ENCODE data around the gene TEX54.
"Not testable (repeated sequence)": the region's sequence is repeated elsewhere in the genome, so short reads cannot be mapped to it uniquely, and the experiment has no call there.

The TEX54 gene

DNA sequence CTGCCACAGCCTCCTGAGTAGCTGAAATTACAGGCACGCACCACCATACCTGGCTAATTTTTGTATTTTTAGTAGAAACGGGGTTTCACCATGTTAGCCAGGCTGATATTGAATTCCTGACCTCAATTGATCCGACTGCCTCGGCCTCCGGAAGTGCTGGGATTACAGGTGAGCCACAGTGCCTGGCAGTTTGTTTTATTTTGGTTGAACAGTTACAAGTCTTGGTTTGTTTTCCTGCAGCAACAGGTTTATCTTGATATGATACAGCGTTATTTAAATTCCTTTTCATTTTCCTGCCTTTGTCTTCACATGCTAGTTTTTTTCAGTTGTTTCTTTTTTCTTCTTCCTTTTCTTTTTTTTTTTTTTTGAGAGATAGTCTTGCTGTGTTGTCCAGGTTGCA, 44.1 kb upstream of the TEX54 start:
- TF ChIP-seq, protein P1, sequence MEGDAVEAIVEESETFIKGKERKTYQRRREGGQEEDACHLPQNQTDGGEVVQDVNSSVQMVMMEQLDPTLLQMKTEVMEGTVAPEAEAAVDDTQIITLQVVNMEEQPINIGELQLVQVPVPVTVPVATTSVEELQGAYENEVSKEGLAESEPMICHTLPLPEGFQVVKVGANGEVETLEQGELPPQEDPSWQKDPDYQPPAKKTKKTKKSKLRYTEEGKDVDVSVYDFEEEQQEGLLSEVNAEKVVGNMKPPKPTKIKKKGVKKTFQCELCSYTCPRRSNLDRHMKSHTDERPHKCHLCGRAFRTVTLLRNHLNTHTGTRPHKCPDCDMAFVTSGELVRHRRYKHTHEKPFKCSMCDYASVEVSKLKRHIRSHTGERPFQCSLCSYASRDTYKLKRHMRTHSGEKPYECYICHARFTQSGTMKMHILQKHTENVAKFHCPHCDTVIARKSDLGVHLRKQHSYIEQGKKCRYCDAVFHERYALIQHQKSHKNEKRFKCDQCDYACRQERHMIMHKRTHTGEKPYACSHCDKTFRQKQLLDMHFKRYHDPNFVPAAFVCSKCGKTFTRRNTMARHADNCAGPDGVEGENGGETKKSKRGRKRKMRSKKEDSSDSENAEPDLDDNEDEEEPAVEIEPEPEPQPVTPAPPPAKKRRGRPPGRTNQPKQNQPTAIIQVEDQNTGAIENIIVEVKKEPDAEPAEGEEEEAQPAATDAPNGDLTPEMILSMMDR (conservative IDR thresholded peaks at IDR 0.05; ENCODE audit: low read depth, low read length) = no peak
- no peak for DNase-seq (ENCODE audit: low read depth)
- H3K4me3 ChIP-seq (ENCODE audit: low read length) = no peak overlapping the region

DNA sequence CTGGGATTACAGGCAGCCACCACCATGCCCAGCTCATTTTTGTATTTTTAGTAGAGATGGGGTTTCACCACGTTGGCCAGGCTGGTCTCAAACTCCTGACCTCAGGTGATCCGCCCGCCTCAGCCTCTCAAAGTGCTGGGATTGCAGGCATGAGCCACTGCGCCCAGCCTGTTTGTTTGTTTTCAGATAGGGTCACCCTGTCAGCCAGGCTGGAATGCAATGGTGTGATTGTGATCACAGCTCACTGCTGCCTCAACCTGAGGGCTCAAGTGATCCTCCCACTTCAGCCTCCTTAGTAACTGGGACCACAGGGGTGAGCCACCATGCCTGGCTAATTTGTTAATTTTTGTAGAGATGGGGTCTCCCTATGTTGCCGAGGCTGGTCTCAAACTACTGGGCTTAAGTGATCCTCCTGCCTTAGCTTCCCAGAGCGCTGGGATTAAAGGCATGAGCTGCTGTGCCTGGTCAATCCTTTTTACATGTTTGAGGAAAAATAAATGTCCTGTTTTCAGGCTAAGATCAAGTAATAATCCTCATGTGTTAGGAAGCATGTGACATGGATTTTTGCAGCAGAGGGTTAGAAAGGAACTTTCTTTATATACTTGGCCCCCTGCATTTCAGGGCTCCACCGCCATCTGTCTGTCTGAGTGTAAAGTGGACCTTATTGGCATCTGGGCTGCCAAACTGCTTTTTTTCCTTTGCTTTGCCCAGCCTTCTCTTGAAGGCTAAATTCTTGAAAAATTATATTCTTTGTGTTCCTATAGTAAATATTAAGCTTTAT, 43.2 kb upstream of the TEX54 start:
- DNase-seq (ENCODE audit: low read depth) = peak; percentile 83
- TF ChIP-seq, protein P1 (conservative IDR thresholded peaks at IDR 0.05; ENCODE audit: low read depth, low read length) = peak; percentile 58
- H3K4me3 ChIP-seq (ENCODE audit: low read length) = no peak overlapping the region

DNA sequence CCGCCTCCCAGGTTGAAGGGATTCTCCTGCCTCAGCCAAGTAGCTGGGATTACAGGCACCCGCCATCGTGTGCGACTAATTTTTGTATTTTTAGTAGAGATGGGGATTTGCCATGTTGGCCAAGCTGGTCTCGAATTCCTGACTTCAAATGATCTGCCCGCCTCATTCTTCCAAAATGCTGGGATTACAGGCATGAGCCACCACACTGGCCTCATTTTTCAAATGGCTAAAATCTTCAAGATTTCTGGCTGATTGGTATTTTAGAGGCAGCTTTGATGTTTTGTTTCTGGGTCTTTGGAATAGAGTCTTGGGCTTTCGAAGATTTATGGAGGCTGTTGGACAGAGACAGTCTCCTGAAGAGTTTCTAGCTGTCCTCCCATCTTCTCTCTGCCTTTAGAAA, 42.2 kb upstream of the TEX54 start:
- TF ChIP-seq, protein P1 (conservative IDR thresholded peaks at IDR 0.05; ENCODE audit: low read depth, low read length) = no peak

DNA sequence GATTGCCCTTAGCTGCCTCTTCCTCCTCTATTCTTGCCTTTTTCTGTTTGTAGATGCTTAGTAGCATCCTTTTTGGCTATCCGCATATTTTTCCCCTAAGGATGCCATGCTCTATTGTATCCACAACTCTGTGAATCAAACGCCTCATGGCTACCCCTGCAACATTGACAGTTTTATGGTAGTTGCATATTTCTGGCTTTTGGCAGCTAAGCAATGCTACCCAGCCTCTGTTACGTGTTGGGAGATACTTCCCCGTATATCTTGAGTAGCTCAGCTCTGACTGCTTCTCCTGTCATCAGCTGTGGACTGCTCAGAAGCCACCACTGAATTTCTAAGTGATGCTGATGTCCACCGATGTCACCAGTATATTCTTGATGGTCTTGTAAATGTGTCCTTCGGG, 33.0 kb upstream of the TEX54 start:
- H3K4me3 ChIP-seq (ENCODE audit: low read length) = no peak overlapping the region
- TF ChIP-seq, protein P1 (conservative IDR thresholded peaks at IDR 0.05; ENCODE audit: low read depth, low read length) = no peak
- no peak for DNase-seq (ENCODE audit: low read depth)

More for the DNA sequence above, 42.2 kb upstream of the TEX54 start:
- no peak overlapping the region for H3K4me3 ChIP-seq (ENCODE audit: low read length)
- DNase-seq (ENCODE audit: low read depth) = no peak

DNA sequence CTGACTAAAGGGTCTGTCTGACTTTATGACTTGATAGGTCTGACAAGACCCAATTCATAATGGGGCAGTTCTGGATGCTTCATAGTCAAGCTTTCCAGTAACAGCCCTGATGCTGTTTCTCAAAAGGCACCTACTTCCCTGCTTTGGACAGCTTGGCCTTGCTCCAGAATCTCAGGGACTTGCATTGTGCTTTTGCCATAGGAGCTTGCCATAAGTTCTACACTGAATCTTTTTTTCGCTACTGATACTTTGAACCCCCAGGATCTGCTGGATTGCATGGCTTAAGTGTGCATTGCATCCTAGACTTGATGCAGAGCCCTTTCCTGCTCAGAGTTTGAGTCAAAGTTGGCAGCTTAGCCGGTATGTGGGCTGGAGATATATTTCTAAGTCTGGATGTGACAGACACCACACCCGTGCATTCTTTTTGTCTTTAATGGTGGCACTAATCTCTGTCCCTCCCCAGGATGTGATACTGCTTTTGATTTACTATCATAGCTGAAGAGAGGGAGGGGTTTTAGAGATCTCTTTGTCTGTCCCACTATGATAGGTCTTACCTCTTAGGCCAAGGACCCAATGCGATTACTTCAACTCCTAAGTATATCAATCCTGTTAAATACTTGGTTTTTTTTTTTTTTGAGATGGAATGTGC, 31.2 kb upstream of the TEX54 start:
- no peak overlapping the region for H3K4me3 ChIP-seq (ENCODE audit: low read length)
- TF ChIP-seq, protein P1 (conservative IDR thresholded peaks at IDR 0.05; ENCODE audit: low read depth, low read length) = no peak
- no peak for DNase-seq (ENCODE audit: low read depth)

DNA sequence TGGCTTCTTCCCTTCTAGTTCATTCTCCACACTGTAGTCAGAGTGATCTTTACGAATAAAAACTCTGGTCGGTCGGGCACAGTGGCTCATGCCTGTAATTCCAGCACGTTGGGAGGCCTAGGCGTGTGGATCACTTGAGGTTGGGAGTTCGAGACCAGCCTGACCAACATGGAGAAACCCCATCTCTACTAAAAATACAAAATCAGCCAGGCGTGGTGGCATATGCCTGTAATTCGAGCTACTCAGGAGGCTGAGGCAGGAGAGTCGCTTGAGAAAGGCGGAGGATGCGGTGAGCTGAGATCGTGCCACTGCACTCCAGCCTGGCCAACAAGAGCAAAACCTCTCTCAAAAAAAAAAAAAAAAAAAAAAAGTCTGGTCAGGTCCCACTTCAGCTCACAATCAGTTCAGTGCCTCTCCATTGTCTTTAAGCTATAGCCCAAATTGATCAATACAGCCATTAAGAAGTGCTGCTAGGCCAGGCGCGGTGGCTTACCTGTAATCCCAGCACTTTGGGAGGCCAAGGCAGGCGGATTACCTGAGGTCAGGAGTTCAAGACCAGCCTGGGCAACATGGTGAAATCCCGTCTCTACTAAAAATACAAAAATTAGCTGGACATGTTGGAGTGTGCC, 29.0 kb upstream of the TEX54 start:
- H3K4me3 ChIP-seq (ENCODE audit: low read length) = not testable (repeated sequence)

DNA sequence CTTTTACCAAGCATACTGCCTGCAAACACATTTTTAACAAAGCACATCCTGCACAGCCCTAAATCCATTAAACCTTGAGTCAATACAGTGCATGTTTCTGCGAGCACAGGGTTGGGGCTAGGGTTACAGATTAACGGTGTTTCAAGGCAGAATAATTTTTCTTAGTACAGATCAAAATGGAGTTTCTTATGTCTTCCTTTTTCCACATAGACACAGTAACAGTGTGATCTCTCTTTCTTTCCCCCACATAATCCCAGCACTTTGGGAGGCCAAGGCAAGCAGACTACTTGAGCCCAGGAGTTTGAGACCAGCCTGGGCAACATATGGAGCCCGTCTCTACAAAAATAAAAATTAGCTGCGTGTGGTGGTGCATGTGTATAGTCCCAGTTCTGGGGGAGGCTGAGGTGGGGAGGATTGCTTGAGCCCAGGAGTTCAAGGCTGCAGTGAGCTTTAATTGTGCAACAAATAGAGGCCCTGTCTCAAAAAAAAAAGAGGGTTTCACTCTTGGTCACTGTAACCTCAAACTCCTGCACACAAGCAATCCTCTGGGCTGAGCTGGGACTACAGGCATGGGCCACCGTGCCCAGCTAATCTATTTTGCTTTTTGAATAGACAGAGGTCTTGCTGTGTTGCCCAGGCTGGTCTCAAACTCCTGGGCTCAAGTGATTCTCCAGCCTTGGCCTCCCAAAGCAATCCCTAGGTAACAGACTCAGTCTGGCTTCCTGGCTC, 28.4 kb upstream of the TEX54 start:
- H3K4me3 ChIP-seq (ENCODE audit: low read length) = no peak overlapping the region
- TF ChIP-seq, protein P1 (conservative IDR thresholded peaks at IDR 0.05; ENCODE audit: low read depth, low read length) = no peak
- no peak for DNase-seq (ENCODE audit: low read depth)

More for the DNA sequence above, 29.0 kb upstream of the TEX54 start:
- DNase-seq (ENCODE audit: low read depth) = not testable (repeated sequence)

DNA sequence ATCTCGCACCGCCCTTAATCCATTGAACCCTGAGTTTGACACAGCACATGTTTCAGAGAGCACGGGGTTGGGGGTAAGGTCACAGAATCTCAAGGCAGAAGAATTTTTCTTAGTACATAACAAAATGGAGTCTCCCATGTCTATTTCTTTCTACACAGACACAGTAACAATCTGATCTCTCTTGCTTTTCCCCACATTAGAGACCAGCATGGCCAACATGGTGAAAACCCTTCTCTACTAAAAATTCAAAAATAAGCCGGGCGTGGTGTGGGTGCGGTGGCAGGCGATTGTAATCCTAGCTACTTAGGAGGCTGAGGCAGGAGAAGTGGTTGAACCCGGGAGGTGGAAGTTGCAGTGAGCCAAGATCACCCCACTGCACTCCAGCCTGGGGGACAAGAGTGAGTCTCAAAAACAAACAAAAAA, 26.7 kb upstream of the TEX54 start:
- H3K4me3 ChIP-seq (ENCODE audit: low read length); DNase-seq (ENCODE audit: low read depth): not testable (repeated sequence)

All from retinal pigment epithelial cell (primary cell).